IMR-90 (cell line): ENCODE measurements around the gene TTC28. TPM values are rescaled to one million over a fixed set of nuclear protein-coding genes. Genes with fewer than 3 reads are reported as not detected.

Experiments used
- ATAC-seq: fragments of 200-7000 bp; cut with Tn5 transposase; 2 replicates; pipeline ENCODE4 v1.9.1; 2020; ENCODE audit warnings: low read depth, mild to moderate bottlenecking, moderate library complexity
- BruUV-seq: library from RNA; stranded (reverse); fragments of 400-500 nt; replicated peaks from 2 replicates; lab custom pipeline; 2021; lab: Mats Ljungman, UMichigan
- CTCF ChIA-PET: fragments of 300-600 bp; formaldehyde crosslinking; extraction: SDS; loops from one replicate; lab custom pipeline; 2021; ENCODE audit warnings: antibody characterized with exemption; lab: Yijun Ruan, JAX
- POLR2A ChIA-PET: fragments of 300-600 bp; sonication (Branson Sonifier 250); formaldehyde crosslinking; loops from one replicate; lab custom pipeline; 2022; ENCODE audit warnings: antibody characterized with exemption; ENCODE audit not compliant: unreplicated experiment; lab: Charles Lee
- DNase-seq: peaks from one replicate; pipeline ENCODE4 v3.0.0; 2013
- H2AFZ ChIP-seq: replicated peaks from 2 replicates; pipeline ENCODE3; 2013; ENCODE audit warnings: low read length, mild to moderate bottlenecking; ENCODE audit not compliant: poor library complexity
- H2AK5ac ChIP-seq: 2 replicates; pipeline ENCODE4 v1.6.1; 2013; ENCODE audit warnings: low read depth, low read length, inconsistent platforms
- H2AK9ac ChIP-seq: replicated peaks from 2 replicates; pipeline ENCODE3; 2013; ENCODE audit warnings: mild to moderate bottlenecking, low read depth, low read length, moderate library complexity; ENCODE audit not compliant: poor library complexity
- H2BK120ac ChIP-seq: 2 replicates; pipeline ENCODE4 v1.6.1; 2013; ENCODE audit warnings: low read depth, low read length, inconsistent platforms
- H2BK15ac ChIP-seq: 3 replicates; pipeline ENCODE4 v1.6.1; 2013; ENCODE audit warnings: low read depth, low read length, inconsistent platforms
- H2BK20ac ChIP-seq: 2 replicates; pipeline ENCODE4 v1.6.1; 2013; ENCODE audit warnings: low read depth, mild to moderate bottlenecking, inconsistent platforms, low read length, moderate library complexity
- H2BK5ac ChIP-seq: 2 replicates; pipeline ENCODE4 v1.6.1; 2013; ENCODE audit warnings: mild to moderate bottlenecking, low read depth, low read length, inconsistent platforms; ENCODE audit not compliant: poor library complexity, severe bottlenecking
- H3K14ac ChIP-seq: replicated peaks from 2 replicates; pipeline ENCODE4 v1.6.1; 2013; ENCODE audit warnings: low read depth, low read length, inconsistent platforms
- H3K18ac ChIP-seq: 2 replicates; pipeline ENCODE4 v1.6.1; 2013; ENCODE audit warnings: low read depth, low read length, control low read depth
- H3K23ac ChIP-seq: 2 replicates; pipeline ENCODE4 v1.6.1; 2013; ENCODE audit warnings: low read depth, low read length, inconsistent platforms
- H3K27ac ChIP-seq: 2 replicates; pipeline ENCODE4 v1.5.1; 2013; ENCODE audit warnings: mild to moderate bottlenecking, control low read depth, low read length; ENCODE audit not compliant: insufficient read depth
- H3K27me3 ChIP-seq: 2 replicates; pipeline ENCODE4 v1.6.1; 2013; ENCODE audit warnings: low read length; ENCODE audit not compliant: control insufficient read depth, insufficient read depth
- H3K36me3 ChIP-seq: 2 replicates; pipeline ENCODE4 v1.6.1; 2013; ENCODE audit warnings: low read length, mixed read lengths; ENCODE audit not compliant: control insufficient read depth, insufficient read depth
- H3K4ac ChIP-seq: 2 replicates; pipeline ENCODE4 v1.6.1; 2013; ENCODE audit warnings: low read depth, low read length, inconsistent platforms
- H3K4me1 ChIP-seq: 2 replicates; pipeline ENCODE4 v1.6.1; 2013; ENCODE audit warnings: low read length, mixed read lengths; ENCODE audit not compliant: control insufficient read depth, insufficient read depth
- H3K4me2 ChIP-seq: 2 replicates; pipeline ENCODE4 v1.6.1; 2013; ENCODE audit warnings: low read depth, mild to moderate bottlenecking, control low read depth, low read length, moderate library complexity
- H3K4me3 ChIP-seq: 2 replicates; pipeline ENCODE4 v1.5.1; 2013; ENCODE audit warnings: low read depth, mild to moderate bottlenecking, control low read depth, low read length, moderate library complexity; ENCODE audit not compliant: insufficient read depth
- H3K56ac ChIP-seq: 2 replicates; pipeline ENCODE4 v1.6.1; 2013; ENCODE audit warnings: low read length, inconsistent platforms; ENCODE audit not compliant: insufficient read depth; ENCODE audit errors: extremely low read depth
- H3K79me1 ChIP-seq, 2 experiments: 2 replicates each; pipeline ENCODE4 v1.6.1; 2013; ENCODE audit warnings: low read length in 2 of 2, inconsistent platforms in 1 of 2, low read depth in 1 of 2
- H3K9ac ChIP-seq: 2 replicates; pipeline ENCODE4 v1.6.1; 2013; ENCODE audit warnings: low read depth, low read length, control low read depth
- H3K9me1 ChIP-seq: 2 replicates; pipeline ENCODE4 v1.6.1; 2013; ENCODE audit warnings: low read length, inconsistent platforms; ENCODE audit not compliant: insufficient read depth
- H3K9me3 ChIP-seq: 2 replicates; pipeline ENCODE4 v1.6.1; 2013; ENCODE audit warnings: low read length; ENCODE audit not compliant: control insufficient read depth, insufficient read depth
- H4K20me1 ChIP-seq: 2 replicates; pipeline ENCODE4 v1.6.1; 2013; ENCODE audit warnings: low read length, inconsistent platforms; ENCODE audit not compliant: insufficient read depth
- H4K5ac ChIP-seq: 2 replicates; pipeline ENCODE4 v1.6.1; 2013; ENCODE audit warnings: mild to moderate bottlenecking, low read depth, low read length, control low read depth
- H4K8ac ChIP-seq, 2 experiments: 2 replicates each; pipeline ENCODE4 v1.6.1; 2013; ENCODE audit warnings: low read depth in 2 of 2, low read length in 2 of 2, control low read depth in 1 of 2, inconsistent platforms in 1 of 2
- H4K91ac ChIP-seq: 2 replicates; pipeline ENCODE4 v1.6.1; 2013; ENCODE audit warnings: low read depth, low read length, inconsistent platforms; ENCODE audit not compliant: insufficient read depth
- BHLHE40 ChIP-seq: fragments of 150-350 bp; IDR thresholded peaks from 2 replicates; pipeline ENCODE4 v1.6.1; 2016; ENCODE audit warnings: mild to moderate bottlenecking, low read depth, low read length
- CEBPB ChIP-seq: IDR thresholded peaks from 2 replicates; pipeline ENCODE4 v1.6.1; 2012; ENCODE audit warnings: low read depth, low read length, improper control_type of control experiment
- CHD1 ChIP-seq: IDR thresholded peaks from 2 replicates; pipeline ENCODE4 v1.6.1; 2012; ENCODE audit warnings: low read depth, low read length, improper control_type of control experiment
- CTCF ChIP-seq: conservative IDR thresholded peaks from 2 replicates; pipeline ENCODE4 v1.5.1; 2012; ENCODE audit warnings: mild to moderate bottlenecking, low read depth, low read length, improper control_type of control experiment
- ELK1 ChIP-seq: fragments of 150-350 bp; IDR thresholded peaks from 2 replicates; pipeline ENCODE4 v1.6.1; 2016; ENCODE audit warnings: low read depth, mild to moderate bottlenecking, low read length, moderate library complexity, borderline replicate concordance
- FOS ChIP-seq: fragments of 150-350 bp; IDR thresholded peaks from 2 replicates; pipeline ENCODE4 v1.6.1; 2016; ENCODE audit warnings: low read depth, low read length
- MAFK ChIP-seq: IDR thresholded peaks from 2 replicates; pipeline ENCODE4 v1.6.1; 2012; ENCODE audit warnings: low read depth, low read length, improper control_type of control experiment
- MAZ ChIP-seq: IDR thresholded peaks from 2 replicates; pipeline ENCODE4 v1.6.1; 2012; ENCODE audit warnings: low read depth, mild to moderate bottlenecking, low read length, improper control_type of control experiment, moderate library complexity, borderline replicate concordance
- MXI1 ChIP-seq: IDR thresholded peaks from 2 replicates; pipeline ENCODE4 v1.6.1; 2012; ENCODE audit warnings: low read depth, mild to moderate bottlenecking, low read length, moderate library complexity, borderline replicate concordance
- NFE2L2 ChIP-seq: fragments of 150-350 bp; IDR thresholded peaks from 2 replicates; pipeline ENCODE4 v1.6.1; 2016; ENCODE audit warnings: low read depth, mild to moderate bottlenecking, low read length
- POLR2A ChIP-seq: IDR thresholded peaks from 2 replicates; pipeline ENCODE4 v1.6.1; 2012; ENCODE audit warnings: mild to moderate bottlenecking, low read depth, low read length
- RAD21 ChIP-seq: IDR thresholded peaks from 2 replicates; pipeline ENCODE4 v1.6.1; 2012; ENCODE audit warnings: low read length, improper control_type of control experiment
- RCOR1 ChIP-seq: IDR thresholded peaks from 2 replicates; pipeline ENCODE4 v1.6.1; 2012; ENCODE audit warnings: mild to moderate bottlenecking, low read length, improper control_type of control experiment; ENCODE audit not compliant: insufficient replicate concordance
- RFX5 ChIP-seq: IDR thresholded peaks from 2 replicates; pipeline ENCODE4 v1.8.0; 2012; ENCODE audit warnings: low read depth, mild to moderate bottlenecking, low read length, moderate library complexity
- SMC3 ChIP-seq: fragments of 150-350 bp; IDR thresholded peaks from 2 replicates; pipeline ENCODE4 v1.6.1; 2016; ENCODE audit warnings: low read depth, mild to moderate bottlenecking, antibody characterized with exemption, low read length, moderate library complexity
- USF2 ChIP-seq: fragments of 150-350 bp; IDR thresholded peaks from 2 replicates; pipeline ENCODE4 v1.6.1; 2017; ENCODE audit warnings: mild to moderate bottlenecking, antibody characterized with exemption, low read length, low read depth
- WGBS, 2 experiments: methylation state at CpG; one replicate each; pipeline versions ENCODE4 v1.1.5 to v1.1.7; 2013; ENCODE audit warnings: missing lambda C conversion rate in 2 of 2; ENCODE audit not compliant: insufficient read length in 1 of 2; ENCODE audit errors: extremely low coverage in 2 of 2; 5-methylcytosine and 5-hydroxymethylcytosine counted together
- dilution Hi-C: fragments of 300-500 bp; cut with HindIII; formaldehyde crosslinking; loops from one replicate; pipeline ENCODE4 v1.14.3; 2018; ENCODE audit warnings: low sequenced_read_pairs; ENCODE audit not compliant: unreplicated experiment
- in situ Hi-C: fragments of 300-500 bp; cut with MboI; formaldehyde crosslinking; loops from 3 replicates; pipeline ENCODE4 v1.14.3; 2019; ENCODE audit warnings: low sequenced_read_pairs, inconsistent platforms, mixed read lengths
- intact Hi-C: fragments of 100-400 bp; cut with micrococcal nuclease; formaldehyde crosslinking; loops from 2 replicates; pipeline ENCODE4 v1.10.0; 2022
- polyA plus RNA-seq, 3 experiments: library from polyadenylated mRNA; depleted of rRNA; stranded (reverse); fragments of >200 nt; gene quantifications; 2 replicates each; pipeline ENCODE4 v1.2.3, GENCODE V29; 2012; ENCODE audit warnings: low replicate concordance in 1 of 3
- total RNA-seq: library from RNA; depleted of rRNA; stranded (reverse); fragments of >200 nt; gene quantifications from 2 replicates; pipeline ENCODE4 v1.2.3, GENCODE V29; 2012

The TTC28 gene
- total and polyA plus RNA-seq, 2 of the 4 experiments (the other 2 are of a cell fraction): 5.6 to 13.3 TPM

GRCh38 chr22:28137036-28137435 lies 542.6 kb downstream of the TTC28 start:
- Histone ChIP-seq H3K27ac (no peak overlapping the region), H4K91ac (no peak overlapping the region), H4K20me1 (peaks cover under 1% of the 10 kb centered on the region; the same call in 1 of the 2 replicates), H3K79me1 (no peaks in the 10 kb centered on the region; a peak in 2 of 4 replicates), H3K4me1 (peaks cover 15% of the 10 kb centered on the region), H3K14ac (no peak overlapping the region), H2BK20ac (no peak overlapping the region), H3K18ac (no peak overlapping the region), H3K56ac (no peak overlapping the region), H2AFZ (no peak overlapping the region), H2BK5ac (no peak overlapping the region), H3K9me3 (peaks cover 3% of the 10 kb centered on the region), H3K4ac (no peak overlapping the region), H3K36me3 (no peaks in the 10 kb centered on the region), H2AK5ac (no peak overlapping the region), H3K4me3 (no peak overlapping the region), H2AK9ac (no peak overlapping the region), H3K9ac (no peak overlapping the region), H3K27me3 (no peaks in the 10 kb centered on the region), H3K23ac (no peak overlapping the region), H2BK120ac (no peak overlapping the region), H3K4me2 (no peak overlapping the region), H3K9me1 (peaks cover 9% of the 10 kb centered on the region), H2BK15ac (no peak overlapping the region), H4K8ac (no peak overlapping the region), H4K5ac (no peak overlapping the region)
- DNase-seq (no peak), ATAC-seq (no peak)
- dilution Hi-C loops: no loop called here
- no TSS peak for BruUV-seq
- in situ Hi-C loops: no loop called here
- intact Hi-C loops: no loop called here
- no peak for TF ChIP-seq CHD1
- no peak for TF ChIP-seq MAFK
- no peak for TF ChIP-seq USF2
- TF ChIP-seq MAZ: no peak
- no peak for TF ChIP-seq RCOR1
- no peak for TF ChIP-seq NFE2L2
- no peak for TF ChIP-seq FOS
- TF ChIP-seq POLR2A: no peak
- TF ChIP-seq RAD21: no peak
- TF ChIP-seq SMC3: no peak
- no peak for TF ChIP-seq CTCF
- no peak for TF ChIP-seq RFX5
- TF ChIP-seq CEBPB: no peak
- TF ChIP-seq MXI1: no peak
- no peak for TF ChIP-seq ELK1
- no peak for TF ChIP-seq BHLHE40
- no CpG with 5 or more reads among the region's 3 CpGs for WGBS, 2 experiments
- POLR2A ChIA-PET: no interaction called here
- CTCF ChIA-PET: no interaction called here
